D721Med (cell line): ENCODE data around the gene KCNH2.

Source experiments
- DNase-seq: peaks from one replicate; pipeline ENCODE4 v3.0.0; 2011; ENCODE audit warnings: low spot score; ENCODE audit not compliant: insufficient read length
- FAIRE-seq: peaks from 2 replicates; lab custom pipeline; 2011; peaks lifted over from hg19 to GRCh38; lab: Jason Lieb, UNC
- CTCF ChIP-seq: IDR thresholded peaks from 2 replicates; pipeline ENCODE4 v1.5.1; 2012; ENCODE audit warnings: mild to moderate bottlenecking, control low read depth; ENCODE audit not compliant: insufficient read depth; ENCODE audit errors: missing control alignments

The KCNH2 gene

DNA sequence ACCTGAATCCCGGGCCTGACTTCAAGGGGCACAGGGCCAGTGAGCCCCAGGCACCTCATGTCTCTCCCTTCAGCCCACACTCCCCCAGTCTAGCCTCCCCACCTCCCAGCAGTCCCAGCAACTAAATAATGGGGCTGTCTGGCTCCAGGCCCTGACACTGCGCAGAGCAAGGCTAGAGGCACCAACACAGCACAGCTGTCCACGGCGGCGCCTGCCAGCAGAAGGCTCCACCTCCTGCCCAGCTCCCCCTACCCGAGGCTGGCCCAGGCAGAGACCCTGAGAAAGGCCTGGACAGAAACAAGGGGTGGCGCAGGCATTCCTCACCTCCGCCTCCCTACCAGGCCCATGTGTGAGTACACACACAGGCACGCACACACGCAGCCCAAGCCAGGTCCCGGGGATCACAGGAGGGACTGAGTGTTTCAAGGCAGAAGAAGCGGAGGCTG is 6.1 kb downstream of the KCNH2 start:
- no peak for FAIRE-seq
- no peak for TF ChIP-seq CTCF
- no peak for DNase-seq

- DNase-seq: no peak
- TF ChIP-seq CTCF: no peak
- no peak for FAIRE-seq
These were observed 6.7 kb downstream of the KCNH2 start for GRCh38 chr7:150971242-150972022.

- FAIRE-seq: no peak
- DNase-seq: no peak
- TF ChIP-seq CTCF: no peak
These were observed 7.7 kb downstream of the KCNH2 start for GRCh38 chr7:150970424-150970823.

DNA sequence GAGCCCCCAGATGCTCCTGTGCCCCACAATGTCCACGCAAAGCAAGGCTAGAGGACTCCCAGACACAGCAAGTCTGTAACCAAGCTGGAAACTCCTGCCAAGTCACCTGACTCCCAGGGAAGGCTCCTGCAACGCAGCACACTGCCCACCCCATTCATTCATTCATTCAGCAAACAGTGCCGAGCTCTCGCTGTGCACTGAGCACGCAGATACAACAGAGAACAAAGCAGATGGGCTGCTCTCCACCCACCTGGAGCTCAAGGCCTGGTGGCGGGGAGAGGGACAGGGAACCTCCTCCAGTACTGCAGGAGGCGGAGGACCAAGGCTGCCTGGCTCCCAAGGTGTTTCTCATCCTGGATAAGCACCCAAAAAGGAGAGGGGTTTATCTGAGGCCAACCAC is 8.6 kb downstream of the KCNH2 start:
- no peak for FAIRE-seq
- DNase-seq: no peak
- TF ChIP-seq CTCF: no peak

DNA sequence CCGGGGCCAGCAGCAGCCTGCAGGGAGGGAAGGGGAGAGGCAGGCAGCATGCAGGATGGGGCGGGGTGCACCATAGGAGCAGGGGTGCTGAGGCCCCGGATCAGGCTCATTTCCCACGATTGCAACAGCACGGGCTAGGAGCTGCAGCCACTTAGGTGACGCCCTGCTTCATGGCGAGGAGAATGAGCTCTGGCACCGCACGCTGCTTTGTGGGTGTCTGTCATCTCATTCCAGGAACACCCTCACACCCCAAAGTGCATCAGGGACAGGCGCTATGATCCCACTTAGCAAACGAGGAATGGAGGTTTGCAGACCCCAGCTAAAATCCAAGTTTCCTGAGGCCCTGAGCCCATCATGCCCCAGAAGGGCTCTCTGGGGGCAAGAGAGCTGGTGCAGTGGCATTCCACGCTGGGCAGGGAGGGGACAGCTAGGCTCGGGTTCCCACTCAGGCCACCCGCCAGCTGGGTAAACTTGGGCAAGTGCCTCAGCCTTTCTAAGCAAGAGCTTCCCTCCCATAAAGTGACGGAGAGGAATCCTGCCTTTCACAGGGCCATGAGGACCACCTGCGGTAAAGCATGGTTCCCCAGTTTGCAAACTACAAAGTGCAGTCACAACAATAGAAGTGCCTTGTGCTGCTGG is 9.3 kb downstream of the KCNH2 start:
- no peak for FAIRE-seq
- TF ChIP-seq CTCF: no peak
- DNase-seq: no peak

- no peak for TF ChIP-seq CTCF
- FAIRE-seq: no peak
- DNase-seq: no peak
These were observed 9.9 kb downstream of the KCNH2 start for GRCh38 chr7:150968056-150968733.
